Left forelimb (tissue), 1 donor: ENCODE measurements around the gene SEMA4D.

Experiments used
- DNase-seq: peaks from one replicate; pipeline ENCODE4 v3.0.0-alpha.2; 2018; ENCODE audit warnings: low spot score

Gene SEMA4D

DNA sequence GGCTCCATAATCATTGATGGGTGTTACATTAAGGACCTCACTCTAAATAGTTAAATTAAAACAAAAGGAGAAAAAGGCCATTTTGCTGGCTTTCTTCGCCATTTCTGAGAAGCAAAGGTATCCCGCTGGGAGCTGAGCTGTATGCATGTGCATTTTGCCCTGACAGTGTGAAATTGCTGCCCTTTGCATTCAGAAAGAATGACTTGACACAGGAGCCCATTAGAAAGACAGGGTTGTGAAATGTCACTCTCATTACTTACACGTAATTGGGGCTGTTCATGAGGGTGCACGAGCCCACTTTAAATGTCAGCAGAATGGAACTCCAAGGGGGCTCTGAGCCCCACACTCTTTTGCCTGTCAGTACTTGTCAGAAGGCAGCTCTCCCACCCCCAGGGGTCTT is 85.0 kb downstream of the SEMA4D start:
- DNase-seq: no peak

DNA sequence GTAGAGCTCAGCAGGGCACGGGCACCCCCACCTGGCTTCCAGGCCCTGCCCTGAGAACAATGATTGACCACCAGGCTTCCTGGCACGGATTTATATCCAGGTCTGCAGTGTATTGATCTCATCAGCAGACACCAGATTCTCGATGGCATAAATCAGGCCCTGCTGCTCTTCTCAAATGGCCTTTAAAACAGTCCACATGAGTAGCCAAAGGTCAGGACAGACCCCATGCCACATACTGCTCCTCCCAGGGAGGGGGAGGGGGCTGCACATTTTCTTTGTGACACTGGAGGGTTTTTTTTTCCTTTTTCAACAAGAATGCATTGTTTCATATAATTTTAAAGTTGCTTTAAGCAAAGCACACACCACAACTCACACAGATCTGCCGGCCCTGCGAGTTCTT is 85.4 kb downstream of the SEMA4D start:
- no peak for DNase-seq

DNA sequence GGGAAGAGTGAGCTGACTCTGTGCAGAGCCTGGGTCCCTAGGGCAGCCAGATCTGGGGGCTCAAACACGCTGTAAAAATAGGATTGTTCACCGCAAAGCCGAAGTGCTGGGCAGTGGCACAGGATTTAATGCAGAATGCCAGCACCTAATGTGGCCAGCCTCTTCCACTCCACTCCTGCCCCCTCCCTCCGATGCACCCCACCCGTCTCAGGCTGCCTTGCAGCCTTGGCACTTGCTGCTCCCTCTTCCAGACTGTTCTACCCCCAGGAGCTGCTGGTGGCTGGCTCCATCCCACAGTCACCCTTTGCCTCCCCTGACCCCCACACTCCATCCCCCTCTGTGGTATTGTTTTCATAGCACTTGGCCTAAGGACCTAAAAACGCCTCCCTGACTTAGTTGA is 86.2 kb downstream of the SEMA4D start:
- no peak for DNase-seq

DNA sequence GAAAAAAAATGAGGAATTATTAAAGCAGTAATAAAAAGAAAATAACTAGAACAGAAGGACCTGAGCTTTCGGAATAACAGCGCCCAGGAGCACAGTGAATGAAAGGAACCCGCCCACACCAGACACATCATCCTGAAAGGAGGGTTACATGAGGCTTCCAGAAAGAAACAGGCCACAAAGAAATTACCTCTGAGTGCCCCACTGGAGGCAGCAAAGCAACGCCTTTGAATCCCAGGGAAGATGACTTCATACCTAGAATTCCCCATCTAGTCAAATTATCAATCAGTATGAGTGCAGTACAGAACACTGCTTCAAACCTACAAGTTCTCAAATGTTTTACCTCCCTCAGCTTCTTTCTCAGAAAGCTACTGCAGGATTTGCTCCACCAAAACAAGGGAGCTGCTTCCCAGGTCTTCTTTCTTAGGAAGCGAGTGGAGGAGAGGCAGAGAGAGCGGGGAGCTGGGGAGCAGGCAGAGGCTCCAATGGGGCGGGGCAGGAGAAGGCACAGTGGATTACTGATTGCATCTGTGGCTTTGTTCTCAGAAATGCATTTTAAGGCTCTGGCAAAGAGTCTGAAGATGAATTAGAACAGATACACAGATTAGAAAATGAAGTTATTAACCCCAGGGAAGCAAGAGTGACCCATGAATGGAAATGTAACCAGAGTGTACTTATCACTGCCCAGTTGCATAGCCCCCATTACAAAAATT is 87.1 kb downstream of the SEMA4D start:
- DNase-seq: no peak

DNA sequence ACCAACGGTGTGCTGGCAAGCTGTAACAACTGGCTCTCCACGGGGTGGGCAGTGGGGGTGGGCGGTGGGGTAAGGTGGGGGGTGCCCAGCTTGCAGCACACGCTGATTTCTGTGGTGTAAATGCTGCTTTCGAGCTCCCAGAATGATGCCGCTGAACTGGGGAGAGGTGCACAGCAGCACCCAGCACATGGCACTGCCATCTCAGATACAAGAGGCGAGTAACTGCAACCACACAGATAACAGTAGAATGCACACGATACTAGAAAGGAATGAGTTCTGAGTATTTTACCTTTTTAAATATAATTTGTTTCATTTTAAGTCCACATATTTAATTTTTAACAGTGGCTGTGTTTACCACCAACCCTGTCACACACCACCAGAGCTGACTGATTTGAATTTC is 87.9 kb downstream of the SEMA4D start:
- no peak for DNase-seq

DNA sequence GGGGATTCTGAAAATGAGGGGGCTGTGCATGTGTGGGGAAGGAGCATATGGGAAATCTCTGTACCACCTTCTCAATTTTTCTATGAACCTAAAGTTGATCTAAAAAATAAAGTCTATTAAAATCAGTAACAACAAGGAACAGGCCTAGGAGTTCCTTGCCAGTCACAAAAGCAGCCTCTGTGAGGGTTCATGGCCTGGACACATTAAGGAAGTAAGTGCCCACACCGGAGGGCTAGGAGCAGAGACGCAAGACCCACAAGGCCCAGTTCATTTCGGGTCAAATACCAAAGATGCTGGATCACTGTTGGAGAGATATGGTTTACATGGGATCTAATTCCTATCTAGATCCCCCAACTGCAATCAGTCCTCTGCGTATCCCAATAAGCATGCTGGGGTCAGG is 88.4 kb downstream of the SEMA4D start:
- DNase-seq: no peak

DNA sequence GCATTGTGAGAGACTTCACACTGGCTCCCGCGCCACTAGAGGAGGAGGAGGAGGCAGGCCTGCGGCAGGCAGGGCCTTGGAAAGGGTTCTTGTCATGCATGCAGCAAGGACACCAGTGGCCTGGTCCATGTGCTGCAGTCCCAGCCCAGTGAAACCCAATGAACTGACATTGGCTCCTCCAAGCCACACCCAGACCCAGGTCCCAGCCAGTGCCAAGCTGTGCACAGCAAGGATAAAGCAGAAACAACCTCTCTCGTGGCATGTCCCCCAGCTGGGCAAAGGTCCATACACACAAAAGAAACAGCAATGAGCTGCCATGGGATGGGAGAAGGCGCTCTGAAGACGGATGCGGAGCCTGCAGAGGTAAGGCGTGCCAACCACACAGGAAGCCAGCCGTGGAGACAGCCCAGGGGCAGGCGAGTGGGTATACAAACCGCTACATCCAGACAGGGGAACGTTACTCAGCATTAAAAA is 89.2 kb downstream of the SEMA4D start:
- no peak for DNase-seq

DNA sequence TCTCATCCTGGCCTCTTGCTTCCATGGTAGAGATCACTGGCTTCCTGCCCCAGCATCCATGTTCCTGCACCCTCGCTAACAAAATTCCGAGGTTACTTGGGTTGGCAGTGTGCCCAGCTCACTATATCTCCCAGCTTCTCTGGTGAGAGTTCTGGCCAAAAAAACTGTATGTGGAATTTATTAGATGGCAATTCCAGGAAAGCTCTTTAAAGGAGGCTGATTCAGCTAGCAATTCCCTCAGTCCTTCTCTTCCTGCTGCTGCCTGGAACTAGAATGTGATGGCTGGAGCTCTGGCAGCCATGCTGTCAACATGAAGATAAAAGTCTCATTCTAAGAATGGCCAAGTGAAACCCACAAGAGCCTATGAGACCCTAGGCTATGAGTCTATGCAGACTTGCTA is 90.8 kb downstream of the SEMA4D start:
- no peak for DNase-seq

DNA sequence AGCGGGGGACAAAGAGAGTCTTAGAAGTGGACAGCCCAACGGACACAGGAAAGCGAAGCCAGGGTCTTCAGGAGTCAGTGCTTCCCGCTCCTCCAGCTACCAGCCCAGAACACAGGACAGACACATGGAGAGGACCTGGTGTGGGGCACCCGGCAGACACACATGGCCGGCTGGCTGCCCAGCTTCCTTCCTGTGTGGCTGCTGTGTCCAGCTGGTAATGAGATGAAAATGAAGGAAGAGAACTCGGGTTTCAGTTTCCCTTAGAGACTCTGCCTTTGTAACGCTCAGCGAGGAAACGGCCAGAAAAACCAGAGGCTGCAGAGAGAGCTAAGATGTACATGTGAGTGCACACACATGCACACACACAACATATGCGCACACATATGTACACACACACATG is 92.1 kb downstream of the SEMA4D start:
- no peak for DNase-seq

DNA sequence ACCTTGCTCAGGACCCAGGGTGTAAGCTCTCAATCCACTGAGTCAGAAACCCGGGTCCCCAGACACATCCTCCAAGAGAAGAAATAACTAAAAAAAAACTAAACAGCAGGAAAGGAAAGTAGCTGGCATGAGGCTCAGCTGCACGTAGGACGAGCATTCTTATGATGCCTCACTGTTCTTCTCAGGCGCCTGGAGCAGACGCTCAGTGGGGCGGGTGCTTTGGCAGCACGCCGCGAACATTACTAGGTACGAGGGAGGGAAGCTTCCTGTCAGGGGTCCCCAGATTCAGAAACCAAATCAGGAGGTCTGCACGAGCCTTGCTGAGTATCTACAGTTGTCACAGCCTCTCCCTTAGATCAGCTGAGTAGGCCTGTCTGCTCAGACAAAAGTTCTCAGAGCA is 93.8 kb downstream of the SEMA4D start:
- no peak for DNase-seq

DNA sequence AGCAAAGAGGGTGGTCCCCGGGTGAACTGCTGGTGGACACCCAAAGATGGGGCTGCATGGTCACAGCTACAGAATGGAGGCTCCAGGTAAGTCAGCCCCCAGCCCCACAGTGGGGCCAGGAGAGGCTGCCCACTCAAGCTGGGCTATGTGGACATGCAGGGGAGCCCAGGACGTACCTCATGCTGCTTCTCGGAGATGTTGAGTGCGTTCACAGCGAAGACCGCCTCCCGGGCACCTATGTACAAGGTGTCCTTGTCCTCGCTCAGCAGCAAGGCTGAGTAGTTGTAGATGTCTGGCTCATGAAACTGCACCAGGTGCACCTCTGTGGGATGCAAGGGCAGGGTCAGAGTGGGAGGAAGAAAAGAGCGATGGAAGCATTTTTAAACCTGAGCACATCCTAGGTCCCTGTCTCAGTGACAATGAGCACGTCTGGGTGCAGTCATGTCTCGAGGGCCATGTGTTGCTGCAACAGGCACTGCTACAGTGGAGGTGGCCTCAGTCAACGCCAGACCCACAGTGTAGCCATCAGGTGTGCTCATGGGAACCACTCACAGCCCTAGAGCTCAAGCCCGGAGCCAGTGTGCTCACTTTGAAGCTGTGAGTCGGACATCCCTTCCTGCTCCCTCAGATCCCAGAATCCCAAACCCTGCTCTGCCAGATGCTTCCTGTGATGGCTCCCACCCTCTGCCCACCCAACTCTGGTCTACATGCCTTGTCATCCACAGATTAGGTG is 95.1 kb downstream of the SEMA4D start:
- no peak for DNase-seq

DNA sequence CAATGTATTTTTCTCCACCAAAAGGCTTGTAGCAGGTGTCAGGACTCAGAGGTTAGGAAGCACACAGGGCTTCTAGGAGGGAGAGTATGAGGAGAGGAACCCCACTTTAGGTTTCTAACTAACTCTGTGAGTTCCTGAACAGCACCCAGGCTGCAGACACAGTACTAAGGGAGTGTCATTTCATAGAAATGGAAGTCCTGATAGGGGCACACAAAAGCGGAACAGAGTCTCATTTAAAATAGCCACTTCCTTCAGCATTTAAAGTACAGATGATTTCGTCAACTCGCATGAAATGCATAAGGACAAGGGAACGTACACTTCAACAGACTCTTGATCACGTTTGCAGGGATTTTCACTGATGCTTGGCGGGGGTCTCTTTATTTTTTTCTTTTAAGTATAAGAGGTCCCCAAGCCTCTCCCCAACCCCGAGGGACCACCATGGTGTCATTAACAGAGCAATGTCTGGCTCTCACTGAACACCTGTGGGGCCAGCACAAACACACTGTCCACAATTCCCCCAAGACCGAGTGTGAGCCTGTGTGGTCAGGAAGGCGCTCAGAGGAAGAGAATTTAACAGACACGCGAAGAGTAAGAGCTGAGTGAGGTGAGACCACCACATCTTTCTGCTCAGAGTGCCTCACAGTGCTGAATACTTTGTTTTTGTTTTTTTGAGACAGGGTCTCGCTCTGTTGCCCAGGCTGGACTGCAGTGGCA is 97.4 kb downstream of the SEMA4D start:
- DNase-seq: no peak

DNA sequence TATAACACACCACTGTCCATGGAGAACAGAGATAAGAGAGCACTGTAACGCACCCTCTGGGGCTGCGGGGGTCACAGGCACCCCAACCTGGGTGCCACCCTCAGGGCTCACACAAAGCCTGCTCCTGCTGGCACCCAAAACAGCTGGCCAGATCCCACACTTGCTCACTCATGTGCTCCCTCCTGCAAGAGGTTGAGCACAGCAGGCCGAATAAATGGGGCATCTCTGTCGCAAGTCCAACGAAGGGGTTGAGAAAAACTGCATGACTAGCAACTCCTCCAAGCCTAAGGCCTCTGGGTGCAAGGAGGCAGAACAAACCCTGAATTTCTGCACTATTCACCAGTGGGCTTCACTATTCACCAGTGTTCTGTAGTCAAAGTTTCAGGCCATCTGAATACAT is 99.3 kb downstream of the SEMA4D start:
- no peak for DNase-seq

DNA sequence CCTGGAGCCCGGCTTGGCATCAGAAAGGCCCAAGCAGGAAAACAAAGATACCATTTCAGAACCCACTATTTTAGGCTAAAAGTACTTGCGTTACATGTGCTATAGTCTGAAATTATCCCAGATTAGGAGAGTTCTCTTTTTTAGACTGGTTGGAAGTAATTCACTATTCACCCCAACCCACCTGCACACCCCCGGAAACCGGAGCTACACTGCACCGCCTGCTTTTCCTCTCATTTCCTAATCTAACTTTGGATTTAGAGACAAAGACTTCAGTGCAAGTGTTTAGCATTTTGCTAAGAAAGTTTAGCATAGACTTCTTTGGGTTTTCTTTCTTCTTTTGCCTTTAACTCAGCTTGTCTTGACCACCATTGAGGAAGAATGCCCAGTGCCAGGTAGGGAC is 100.4 kb downstream of the SEMA4D start:
- DNase-seq: no peak

DNA sequence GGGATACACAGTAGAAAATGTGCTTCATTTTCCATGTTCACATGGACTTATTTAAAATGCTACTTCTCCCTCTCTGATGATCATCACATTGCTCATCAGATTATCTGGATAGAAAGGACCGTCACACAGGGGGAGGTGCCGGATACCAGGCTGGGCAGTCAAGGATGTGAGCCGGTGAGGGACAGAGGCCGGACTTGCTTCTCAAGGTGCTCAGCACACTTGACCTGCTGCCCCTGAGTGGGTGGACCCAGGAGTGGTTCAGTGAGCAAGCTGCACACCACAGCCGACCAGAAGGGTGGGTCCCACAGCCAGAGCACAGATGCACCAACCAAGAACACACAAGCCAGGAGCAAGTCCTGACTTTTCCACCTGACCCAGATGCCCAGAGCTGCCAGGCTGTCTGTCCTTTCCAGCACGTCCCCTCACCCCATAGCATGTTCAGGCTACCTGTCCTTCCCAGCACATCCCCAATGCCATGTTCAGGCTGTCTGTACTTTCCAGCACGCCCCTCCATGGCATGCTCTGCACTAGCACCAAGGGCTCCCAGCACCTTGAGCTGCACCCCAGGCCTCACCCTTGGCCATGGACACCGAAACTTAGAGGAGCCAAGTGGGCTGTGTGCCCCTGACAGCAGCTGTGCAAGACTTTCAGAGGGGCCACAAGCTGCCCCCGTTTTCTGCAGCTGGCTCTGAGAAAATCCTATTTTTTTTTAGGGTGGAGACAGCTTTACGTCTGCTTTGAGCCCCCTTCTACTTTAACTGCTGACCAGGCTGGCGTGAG is 101.8 kb downstream of the SEMA4D start:
- no peak for DNase-seq

DNA sequence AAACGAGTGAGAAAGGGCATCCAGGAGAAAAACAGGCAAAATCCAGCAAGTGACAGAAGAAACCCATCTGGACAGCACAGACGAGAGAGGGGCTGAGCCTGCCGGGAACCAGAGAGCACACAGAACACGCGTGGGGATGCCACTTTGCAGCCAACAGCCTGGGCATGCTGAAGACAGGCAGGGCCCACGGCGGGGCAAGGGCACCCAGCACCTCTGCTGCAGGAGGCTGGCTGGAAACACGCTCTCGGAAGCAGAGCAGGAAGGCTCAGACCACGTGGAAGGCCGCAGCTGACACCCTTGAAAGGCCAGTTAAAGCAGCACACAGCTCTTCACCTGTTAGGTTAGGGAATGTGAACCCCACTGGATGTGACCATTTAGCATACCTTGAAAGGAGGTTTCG is 103.5 kb downstream of the SEMA4D start:
- DNase-seq: no peak

DNA sequence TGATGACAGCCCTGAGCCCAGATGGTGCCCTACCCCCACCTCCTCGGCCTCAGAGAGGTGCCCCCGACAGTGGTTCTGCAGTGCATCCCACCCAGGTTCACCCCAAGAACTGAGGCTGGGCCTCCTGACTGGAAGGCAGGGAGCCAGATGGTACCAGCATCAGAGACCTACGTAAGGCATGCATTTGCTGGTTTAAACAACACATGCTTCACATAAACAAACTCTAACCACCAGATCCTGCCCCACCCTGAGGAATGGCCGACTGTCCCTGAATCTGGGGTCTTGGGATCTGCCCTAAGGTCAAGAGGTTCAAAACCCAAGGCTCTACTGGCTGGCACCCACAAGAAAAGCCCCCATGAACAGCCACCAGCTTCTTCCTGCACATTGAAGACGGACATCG is 106.3 kb downstream of the SEMA4D start:
- DNase-seq: no peak

DNA sequence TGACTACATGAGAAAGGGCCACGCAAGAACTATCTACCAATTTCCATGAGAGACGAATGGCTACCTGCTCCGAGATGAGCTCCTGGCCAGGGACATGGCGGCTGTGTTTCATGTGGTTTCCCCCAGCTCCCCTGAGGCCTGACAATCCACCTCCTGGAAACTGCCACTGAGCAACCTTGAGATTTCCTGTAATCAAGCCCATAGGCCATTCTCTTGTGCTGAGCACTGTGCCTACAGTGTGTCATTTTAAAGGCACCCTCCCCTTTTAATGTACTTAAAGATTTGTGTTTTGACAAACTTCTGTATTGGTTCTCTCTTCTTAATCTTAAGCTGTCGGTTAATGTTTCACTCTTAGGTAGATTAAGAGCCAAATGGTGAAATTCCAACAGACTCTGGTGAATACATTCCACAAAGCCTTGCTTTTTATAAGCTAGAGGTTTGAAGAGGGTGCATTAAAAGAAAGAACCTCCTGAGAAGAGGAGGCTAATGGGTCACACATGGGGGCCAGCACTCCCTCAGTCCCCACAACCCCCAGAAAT is 107.3 kb downstream of the SEMA4D start:
- no peak for DNase-seq

DNA sequence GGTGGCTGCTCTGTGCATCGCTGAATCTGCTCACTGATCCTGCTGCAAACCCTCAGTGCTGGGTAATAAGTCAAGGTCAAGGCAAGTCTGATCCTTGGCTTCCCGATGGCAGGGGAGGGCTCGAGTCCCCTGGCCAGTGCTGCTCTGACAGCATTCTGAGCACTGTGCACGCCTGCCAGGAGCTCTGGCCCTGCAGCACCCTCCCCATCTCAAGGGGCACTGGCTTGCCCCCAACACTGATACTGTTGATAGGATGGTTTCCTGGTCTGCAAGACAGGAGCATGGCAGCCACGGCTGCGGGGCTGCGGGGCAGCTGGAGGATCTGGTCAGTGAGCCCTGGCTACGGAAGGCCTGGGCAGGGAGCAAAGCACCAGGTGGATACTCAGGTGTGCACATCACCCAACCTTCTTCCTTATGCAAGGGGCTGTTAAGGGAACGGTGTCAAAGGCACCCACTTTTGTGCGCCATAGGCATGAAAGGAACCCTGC is 107.8 kb downstream of the SEMA4D start:
- DNase-seq: no peak

DNA sequence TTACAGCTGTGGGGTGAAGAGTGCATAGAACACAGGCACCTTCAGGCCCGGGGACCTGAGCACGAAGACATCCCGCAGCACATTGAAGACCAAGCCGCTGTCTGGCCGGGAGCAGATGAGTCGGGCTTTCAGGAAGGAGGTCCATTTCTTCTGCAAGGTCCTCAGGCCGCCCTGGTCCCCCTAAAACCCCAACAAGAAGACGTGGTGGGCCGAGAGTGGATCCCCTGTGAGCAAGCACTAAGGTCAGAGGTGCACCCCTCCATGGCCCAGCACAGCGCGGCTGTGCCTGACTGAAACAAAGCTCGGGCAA is 109.1 kb downstream of the SEMA4D start:
- DNase-seq: no peak

DNA sequence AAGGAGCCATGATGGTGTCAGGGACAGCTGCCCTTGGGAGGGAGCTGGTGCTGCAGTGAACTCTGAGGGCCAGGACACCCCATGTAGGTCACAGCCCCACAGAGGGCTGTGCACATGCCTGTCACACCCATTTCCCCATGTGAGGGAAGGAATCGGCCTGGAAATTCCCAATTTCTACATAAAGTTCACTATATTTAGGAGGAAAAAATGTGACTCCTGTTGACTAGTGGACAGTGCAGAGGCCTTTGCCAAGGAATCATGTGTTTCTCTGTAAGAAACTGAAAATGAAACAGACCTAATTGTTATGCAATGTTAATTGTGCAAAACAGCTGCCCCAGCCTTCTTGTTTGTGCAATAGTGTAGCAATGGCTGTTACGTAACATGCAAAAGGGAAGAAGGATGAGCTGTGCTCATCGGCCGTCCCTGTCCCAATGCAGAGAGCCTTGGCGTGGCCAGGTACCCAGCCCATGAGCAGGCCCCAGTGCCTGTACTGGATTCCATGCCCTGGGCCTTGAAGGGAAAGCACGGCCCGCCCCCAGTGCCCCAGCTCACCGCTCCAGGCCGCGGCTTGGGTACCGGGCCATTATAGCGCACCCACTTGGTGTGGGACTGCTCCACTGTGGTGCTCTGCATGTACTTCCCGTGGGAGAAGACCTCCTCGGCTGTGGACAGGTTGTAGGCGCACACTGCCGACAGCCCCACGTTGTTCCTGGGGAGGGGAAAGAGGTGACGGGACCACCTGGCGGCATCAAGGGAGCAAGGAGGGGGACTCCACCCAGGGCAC is 109.6 kb downstream of the SEMA4D start:
- DNase-seq: no peak
